Measurements from ENCODE around the gene NRN1.

The NRN1 gene

GRCh38 chr6:6008648-6009421 lies 2.1 kb upstream of the NRN1 start:
- Histone ChIP-seq H3F3A (ENCODE audit: insufficient read depth, low read length) (peaks cover 6% of the 10 kb centered on the region; the same call in 1 of the 2 replicates), H3K4me3 (ENCODE audit: low read depth, low read length, poor library complexity, severe bottlenecking) (peak overlapping the region; percentile 79), H3K4me1 (ENCODE audit: insufficient read depth, low read length, severe bottlenecking) (peaks cover 27% of the 10 kb centered on the region), H3K79me2 (ENCODE audit: insufficient read depth, low read length) (no peaks in the 10 kb centered on the region), H3K27ac (ENCODE audit: low read depth, low read length, poor library complexity, severe bottlenecking) (peak overlapping the region; percentile 88), H3K27me3 (ENCODE audit: insufficient read depth, low read length) (no peaks in the 10 kb centered on the region), H3K36me3 (ENCODE audit: insufficient read depth, low read length) (no peaks in the 10 kb centered on the region), H2AFZ (ENCODE audit: low read length) (0 out of 2 replicates have a peak overlapping the region, but pooled peaks have one; percentile 11), H3K4me2 (ENCODE audit: low read length) (peak overlapping the region; percentile 95), H3K9me3 (ENCODE audit: low read length) (no peaks in the 10 kb centered on the region; the same call in 1 of the 2 replicates), H3K9ac (ENCODE audit: low read length) (peak overlapping the region; percentile 86), H4K20me1 (ENCODE audit: insufficient read depth, low read length) (no peaks in the 10 kb centered on the region), H3K9me2 (ENCODE audit: low read depth, low read length) (no peaks in the 10 kb centered on the region)
- TF ChIP-seq CTCF (IDR thresholded peaks at IDR 0.05; ENCODE audit: low read length) (no peak), EZH2 (IDR thresholded peaks at IDR 0.05; ENCODE audit: borderline replicate concordance, low read length) (no peak)

GRCh38 chr6:6008089-6008647 lies 1.4 kb upstream of the NRN1 start:
- no peaks in the 10 kb centered on the region for H3K36me3 ChIP-seq (ENCODE audit: insufficient read depth, low read length)
- peak overlapping the region; percentile 95 for H3K4me2 ChIP-seq (ENCODE audit: low read length)
- H3K9ac ChIP-seq (ENCODE audit: low read length), result peak overlapping the region; percentile 86
- peak overlapping the region; percentile 88 for H3K27ac ChIP-seq (ENCODE audit: low read depth, low read length, poor library complexity, severe bottlenecking)
- H3F3A ChIP-seq (ENCODE audit: insufficient read depth, low read length), result peaks cover 6% of the 10 kb centered on the region; the same call in 1 of the 2 replicates
- no peaks in the 10 kb centered on the region; the same call in 1 of the 2 replicates for H3K9me3 ChIP-seq (ENCODE audit: low read length)
- no peaks in the 10 kb centered on the region for H4K20me1 ChIP-seq (ENCODE audit: insufficient read depth, low read length)
- H2AFZ ChIP-seq (ENCODE audit: low read length), result no peak overlapping the region
- no peaks in the 10 kb centered on the region for H3K27me3 ChIP-seq (ENCODE audit: insufficient read depth, low read length)
- no peak for TF ChIP-seq EZH2 (IDR thresholded peaks at IDR 0.05; ENCODE audit: borderline replicate concordance, low read length)
- no peak for TF ChIP-seq CTCF (IDR thresholded peaks at IDR 0.05; ENCODE audit: low read length)
- no peaks in the 10 kb centered on the region for H3K79me2 ChIP-seq (ENCODE audit: insufficient read depth, low read length)
- H3K4me3 ChIP-seq (ENCODE audit: low read depth, low read length, poor library complexity, severe bottlenecking), result peak overlapping the region; percentile 79
- H3K9me2 ChIP-seq (ENCODE audit: low read depth, low read length), result no peaks in the 10 kb centered on the region
- H3K4me1 ChIP-seq (ENCODE audit: insufficient read depth, low read length, severe bottlenecking), result peaks cover 27% of the 10 kb centered on the region

GRCh38 chr6:6007366-6008088 lies 802 bp upstream of the NRN1 start:
- H3K27ac ChIP-seq (ENCODE audit: low read depth, low read length, poor library complexity, severe bottlenecking), result peak overlapping the region; percentile 88
- H3K9ac ChIP-seq (ENCODE audit: low read length), result peak overlapping the region; percentile 86

More at GRCh38 chr6:6007366-6008088, 802 bp upstream of the NRN1 start:
- peaks cover 27% of the 10 kb centered on the region for H3K4me1 ChIP-seq (ENCODE audit: insufficient read depth, low read length, severe bottlenecking)
- no peaks in the 10 kb centered on the region for H4K20me1 ChIP-seq (ENCODE audit: insufficient read depth, low read length)
- H3K4me3 ChIP-seq (ENCODE audit: low read depth, low read length, poor library complexity, severe bottlenecking), result peak overlapping the region; percentile 79
- H3K9me2 ChIP-seq (ENCODE audit: low read depth, low read length), result no peaks in the 10 kb centered on the region
- H3K27me3 ChIP-seq (ENCODE audit: insufficient read depth, low read length), result no peaks in the 10 kb centered on the region
- peak overlapping the region; percentile 95 for H3K4me2 ChIP-seq (ENCODE audit: low read length)
- H2AFZ ChIP-seq (ENCODE audit: low read length), result peak overlapping the region; percentile 77; the same call in 1 of the 2 replicates
- peaks cover 6% of the 10 kb centered on the region; the same call in 1 of the 2 replicates for H3F3A ChIP-seq (ENCODE audit: insufficient read depth, low read length)
- no peaks in the 10 kb centered on the region; the same call in 1 of the 2 replicates for H3K9me3 ChIP-seq (ENCODE audit: low read length)
- H3K79me2 ChIP-seq (ENCODE audit: insufficient read depth, low read length), result no peaks in the 10 kb centered on the region
- TF ChIP-seq EZH2 (IDR thresholded peaks at IDR 0.05; ENCODE audit: borderline replicate concordance, low read length), result no peak
- peak; percentile 60 for TF ChIP-seq CTCF (IDR thresholded peaks at IDR 0.05; ENCODE audit: low read length)
- H3K36me3 ChIP-seq (ENCODE audit: insufficient read depth, low read length), result no peaks in the 10 kb centered on the region
